HCT116 (cell line): ENCODE results near the gene CAPSL. TPM values are rescaled to one million over a fixed set of nuclear protein-coding genes. Genes with fewer than 3 reads are reported as not detected.
"Not testable (repeated sequence)": the region's sequence is repeated elsewhere in the genome, so short reads cannot be mapped to it uniquely, and the experiment has no call there.

Experiments used
- ATAC-seq: fragments of 200-7000 bp; cut with Tn5 transposase; 2 replicates; pipeline ENCODE4 v1.9.1; 2020; ENCODE audit warnings: mild to moderate bottlenecking, moderate library complexity
- BruUV-seq: library from RNA; stranded (reverse); fragments of 400-500 nt; replicated peaks from 2 replicates; lab custom pipeline; 2021; lab: Mats Ljungman, UMichigan
- CTCF ChIA-PET: fragments of 300-600 bp; sonication (Branson Sonifier 250); formaldehyde crosslinking; loops from one replicate; lab custom pipeline; 2021; ENCODE audit warnings: antibody characterized with exemption; lab: Charles Lee
- POLR2A ChIA-PET: fragments of 300-600, 350-600 bp; sonication (Branson Sonifier 250); formaldehyde crosslinking; loops from one replicate; lab custom pipeline; 2021; ENCODE audit warnings: antibody characterized with exemption; lab: Charles Lee
- RAD21 ChIA-PET, 2 experiments: fragments of 300-600 bp; sonication (Branson Sonifier 250); formaldehyde crosslinking; loops; one replicate each; lab custom pipeline; 2023; ENCODE audit warnings: low total read pairs in 2 of 2; ENCODE audit not compliant: uncharacterized antibody in 2 of 2, unreplicated experiment in 2 of 2, low non-redundant PET in 1 of 2; lab: Charles Lee
- DNase-seq: peaks from one replicate; pipeline ENCODE4 v3.0.0-alpha.2; 2010; ENCODE audit warnings: low read depth, low spot score
- H2AFZ ChIP-seq: fragments of 200-600 bp; shearing (Covaris generic), sonication (generic); 2 replicates; pipeline ENCODE4 v1.6.1; 2017; ENCODE audit warnings: low read depth, mixed run types, mixed read lengths, antibody characterized with exemption, low read length; ENCODE audit not compliant: poor library complexity, severe bottlenecking
- H3K27ac ChIP-seq: 2 replicates; pipeline ENCODE4 v1.5.1; 2012; ENCODE audit warnings: low read depth, low read length
- H3K27me3 ChIP-seq: fragments of 200-600 bp; sonication (generic); 2 replicates; pipeline ENCODE4 v1.6.1; 2016; ENCODE audit warnings: mixed run types, low read length, mixed read lengths; ENCODE audit not compliant: insufficient read depth
- H3K36me3 ChIP-seq, 2 experiments: fragments of 200-500 bp in 1 of 2; fragments of 200-600 bp in 1 of 2; sonication (Bioruptor generic) in 1 of 2; sonication (generic) in 1 of 2; 2 replicates each; pipeline versions ENCODE4 v1.5.1 to v1.6.1; 2014 to 2016; ENCODE audit warnings: low read length in 2 of 2, inconsistent platforms in 1 of 2, mixed read lengths in 1 of 2, mixed run types in 1 of 2; ENCODE audit not compliant: insufficient read depth in 2 of 2, control insufficient read depth in 1 of 2
- H3K4me1 ChIP-seq, 2 experiments: fragments of 200-600 bp in 1 of 2; sonication (generic) in 1 of 2; 2 replicates each; pipeline versions ENCODE4 v1.5.1 to v1.6.1; 2012 to 2017; ENCODE audit warnings: low read length in 2 of 2, inconsistent platforms in 1 of 2, mild to moderate bottlenecking in 1 of 2, mixed read lengths in 1 of 2, mixed run types in 1 of 2, moderate library complexity in 1 of 2; ENCODE audit not compliant: insufficient read depth in 2 of 2, control insufficient read depth in 1 of 2
- H3K4me2 ChIP-seq: fragments of 200-600 bp; sonication (generic); 2 replicates; pipeline ENCODE4 v1.6.1; 2017; ENCODE audit warnings: mixed run types, low read length, mixed read lengths
- H3K4me3 ChIP-seq, 2 experiments: fragments of 200-600 bp in 1 of 2; sonication (generic) in 1 of 2; replicated peaks in 1 of 2; 2 replicates each; pipeline ENCODE4 v1.5.1; 2011 to 2016; ENCODE audit warnings: low read length in 2 of 2, control low read depth in 1 of 2, low read depth in 1 of 2, mild to moderate bottlenecking in 1 of 2, mixed read lengths in 1 of 2, mixed run types in 1 of 2
- H3K79me2 ChIP-seq: fragments of 200-600 bp; sonication (generic); 2 replicates; pipeline ENCODE4 v1.6.1; 2017; ENCODE audit warnings: mild to moderate bottlenecking, mixed run types, low read length, moderate library complexity, mixed read lengths; ENCODE audit not compliant: insufficient read depth
- H3K9ac ChIP-seq: fragments of 200-600 bp; sonication (generic); 2 replicates; pipeline ENCODE4 v1.6.1; 2016; ENCODE audit warnings: low read length, mixed read lengths
- H3K9me2 ChIP-seq: fragments of 200-600 bp; sonication (generic), shearing (Covaris generic); 2 replicates; pipeline ENCODE4 v1.6.1; 2017; ENCODE audit warnings: mixed run types, mild to moderate bottlenecking, moderate library complexity; ENCODE audit not compliant: insufficient read depth
- H3K9me3 ChIP-seq, 2 experiments: fragments of 200-500 bp in 1 of 2; fragments of 200-600 bp in 1 of 2; sonication (Bioruptor generic) in 1 of 2; sonication (generic) in 1 of 2; 2 replicates each; pipeline ENCODE4 v1.6.1; 2014 to 2017; ENCODE audit warnings: low read length in 2 of 2, mixed read lengths in 2 of 2, inconsistent platforms in 1 of 2, low read depth in 1 of 2, mild to moderate bottlenecking in 1 of 2, mixed run types in 1 of 2, moderate library complexity in 1 of 2; ENCODE audit not compliant: control insufficient read depth in 1 of 2, insufficient read depth in 1 of 2
- H4K20me1 ChIP-seq: fragments of 200-600 bp; sonication (generic), shearing (Covaris generic); 2 replicates; pipeline ENCODE4 v1.6.1; 2017; ENCODE audit warnings: mixed run types, mild to moderate bottlenecking, moderate library complexity; ENCODE audit not compliant: insufficient read depth
- EZH2 ChIP-seq: fragments of 200-600 bp; sonication (generic); IDR thresholded peaks from 2 replicates; pipeline ENCODE4 v1.6.1; 2017; ENCODE audit warnings: antibody characterized with exemption, mixed run types
- EZH2phosphoT487 ChIP-seq: fragments of 200-600 bp; IDR thresholded peaks from 2 replicates; pipeline ENCODE4 v1.6.1; 2018; ENCODE audit warnings: antibody characterized with exemption, borderline replicate concordance
- JUND ChIP-seq: IDR thresholded peaks from 2 replicates; pipeline ENCODE4 v1.6.1; 2012
- POLR2AphosphoS5 ChIP-seq: IDR thresholded peaks from 2 replicates; pipeline ENCODE4 v1.6.1; 2011; ENCODE audit warnings: mild to moderate bottlenecking, low read depth, low read length, moderate library complexity
- SIN3A ChIP-seq: IDR thresholded peaks from 2 replicates; pipeline ENCODE4 v1.6.1; 2012; ENCODE audit warnings: low read depth
- SRF ChIP-seq: IDR thresholded peaks from 2 replicates; pipeline ENCODE4 v1.6.1; 2012; ENCODE audit warnings: low read depth
- YY1 ChIP-seq: IDR thresholded peaks from 2 replicates; pipeline ENCODE4 v1.6.1; 2011; ENCODE audit warnings: low read length, low read depth, moderate library complexity, mild to moderate bottlenecking; ENCODE audit not compliant: insufficient replicate concordance; ENCODE audit errors: extremely low read depth
- intact Hi-C: fragments of 100-400 bp; cut with micrococcal nuclease; formaldehyde crosslinking; loops from 2 replicates; pipeline ENCODE4 v1.10.0; 2022
- total RNA-seq: library from RNA; stranded (reverse); gene quantifications from one replicate; pipeline ENCODE4 v1.2.1, GENCODE V29; 2021; ENCODE audit not compliant: unreplicated experiment
- TF ChIP-seq, protein P1 (sequence below): IDR thresholded peaks from 2 replicates; pipeline ENCODE4 v1.6.1; 2012; ENCODE audit warnings: low read depth
- TF ChIP-seq, protein P2 (sequence below): IDR thresholded peaks from 2 replicates; pipeline ENCODE4 v1.6.1; 2012

The CAPSL gene
- total RNA-seq, 1 experiment from 2014 or later: not detected

DNA sequence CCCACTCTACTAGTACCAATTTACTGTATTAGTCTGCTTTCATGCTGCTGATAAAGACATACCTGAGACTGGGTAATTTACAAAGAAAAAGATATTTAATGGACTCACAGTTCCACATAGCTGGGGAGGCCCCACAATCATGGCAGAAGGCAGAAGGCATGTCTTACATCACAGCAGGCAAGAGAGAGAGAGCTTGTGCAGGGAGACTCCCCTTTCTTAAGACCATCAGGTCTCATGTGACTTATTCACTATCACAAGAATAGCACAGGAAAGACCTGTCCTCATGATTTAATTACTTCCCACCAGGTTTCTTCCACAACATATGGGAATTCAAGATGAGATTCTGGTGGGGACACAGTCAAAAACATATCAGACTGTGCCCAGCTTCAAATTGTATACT lies 41.3 kb upstream of the CAPSL start (continued):
- TF ChIP-seq, protein P1, sequence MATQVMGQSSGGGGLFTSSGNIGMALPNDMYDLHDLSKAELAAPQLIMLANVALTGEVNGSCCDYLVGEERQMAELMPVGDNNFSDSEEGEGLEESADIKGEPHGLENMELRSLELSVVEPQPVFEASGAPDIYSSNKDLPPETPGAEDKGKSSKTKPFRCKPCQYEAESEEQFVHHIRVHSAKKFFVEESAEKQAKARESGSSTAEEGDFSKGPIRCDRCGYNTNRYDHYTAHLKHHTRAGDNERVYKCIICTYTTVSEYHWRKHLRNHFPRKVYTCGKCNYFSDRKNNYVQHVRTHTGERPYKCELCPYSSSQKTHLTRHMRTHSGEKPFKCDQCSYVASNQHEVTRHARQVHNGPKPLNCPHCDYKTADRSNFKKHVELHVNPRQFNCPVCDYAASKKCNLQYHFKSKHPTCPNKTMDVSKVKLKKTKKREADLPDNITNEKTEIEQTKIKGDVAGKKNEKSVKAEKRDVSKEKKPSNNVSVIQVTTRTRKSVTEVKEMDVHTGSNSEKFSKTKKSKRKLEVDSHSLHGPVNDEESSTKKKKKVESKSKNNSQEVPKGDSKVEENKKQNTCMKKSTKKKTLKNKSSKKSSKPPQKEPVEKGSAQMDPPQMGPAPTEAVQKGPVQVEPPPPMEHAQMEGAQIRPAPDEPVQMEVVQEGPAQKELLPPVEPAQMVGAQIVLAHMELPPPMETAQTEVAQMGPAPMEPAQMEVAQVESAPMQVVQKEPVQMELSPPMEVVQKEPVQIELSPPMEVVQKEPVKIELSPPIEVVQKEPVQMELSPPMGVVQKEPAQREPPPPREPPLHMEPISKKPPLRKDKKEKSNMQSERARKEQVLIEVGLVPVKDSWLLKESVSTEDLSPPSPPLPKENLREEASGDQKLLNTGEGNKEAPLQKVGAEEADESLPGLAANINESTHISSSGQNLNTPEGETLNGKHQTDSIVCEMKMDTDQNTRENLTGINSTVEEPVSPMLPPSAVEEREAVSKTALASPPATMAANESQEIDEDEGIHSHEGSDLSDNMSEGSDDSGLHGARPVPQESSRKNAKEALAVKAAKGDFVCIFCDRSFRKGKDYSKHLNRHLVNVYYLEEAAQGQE: no peak
- TF ChIP-seq YY1: no peak
- no peak for TF ChIP-seq JUND
- TF ChIP-seq, protein P2, sequence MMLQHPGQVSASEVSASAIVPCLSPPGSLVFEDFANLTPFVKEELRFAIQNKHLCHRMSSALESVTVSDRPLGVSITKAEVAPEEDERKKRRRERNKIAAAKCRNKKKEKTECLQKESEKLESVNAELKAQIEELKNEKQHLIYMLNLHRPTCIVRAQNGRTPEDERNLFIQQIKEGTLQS: no peak
- no peak for TF ChIP-seq SRF
- TF ChIP-seq POLR2AphosphoS5: no peak
- no peak for TF ChIP-seq SIN3A
- no peak for TF ChIP-seq EZH2phosphoT487
- no peak for TF ChIP-seq EZH2

DNA sequence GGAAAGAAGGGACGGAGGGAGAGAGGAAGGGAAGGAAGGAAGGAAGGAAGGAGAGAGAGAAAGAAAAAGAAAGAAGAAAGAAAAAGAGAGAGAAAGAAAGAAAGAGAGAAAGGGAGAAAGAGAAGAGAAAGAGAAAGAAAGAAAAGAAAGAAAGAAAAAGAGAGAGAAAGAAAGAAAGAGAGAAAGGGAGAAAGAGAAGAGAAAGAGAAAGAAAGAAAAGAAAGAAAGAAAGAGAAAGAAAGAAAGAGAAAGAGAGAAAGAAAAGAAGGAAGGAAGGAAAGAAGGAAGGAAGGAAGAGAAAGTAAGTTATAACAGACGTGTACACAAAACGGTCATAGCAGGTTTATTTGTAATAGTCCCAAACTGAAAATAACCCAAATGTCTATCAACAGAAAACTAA lies 38.4 kb upstream of the CAPSL start:
- CTCF ChIA-PET, BruUV-seq, intact Hi-C loops, H3K9ac ChIP-seq, RAD21 ChIA-PET, DNase-seq, H3K27me3 ChIP-seq, H3K4me2 ChIP-seq, POLR2A ChIA-PET, H2AFZ ChIP-seq, H3K4me3 ChIP-seq, ATAC-seq, H3K9me2 ChIP-seq, H3K79me2 ChIP-seq, H3K27ac ChIP-seq, H3K36me3 ChIP-seq, H3K9me3 ChIP-seq, H3K4me1 ChIP-seq, H4K20me1 ChIP-seq: not testable (repeated sequence)
